Vagina (tissue), 2 donors: Measurements from ENCODE around the gene MDFIC. TPM values are rescaled to one million over a fixed set of nuclear protein-coding genes. Genes with fewer than 3 reads are reported as not detected.

Experiments
- DNase-seq, 2 donors: peaks; one replicate each; pipeline ENCODE4 v3.0.0-alpha.2; 2017; ENCODE audit errors: extremely low spot score in 2 of 2
- H3K27ac ChIP-seq: fragments of 200-600 bp; sonication (generic); one replicate; pipeline ENCODE4 v1.5.1; 2019
- H3K27me3 ChIP-seq: fragments of 200-600 bp; sonication (generic); one replicate; pipeline ENCODE4 v1.5.1; 2019
- H3K36me3 ChIP-seq, 2 donors: fragments of 200-600 bp; sonication (generic); one replicate each; pipeline ENCODE4 v1.5.1; 2017 to 2019
- H3K4me1 ChIP-seq: fragments of 200-600 bp; sonication (generic); one replicate; pipeline ENCODE4 v1.5.1; 2019
- H3K4me3 ChIP-seq, 2 donors: fragments of 200-600 bp; sonication (generic); 1 replicate in 1 of 2; 2 replicates in 1 of 2; pipeline ENCODE4 v1.5.1; 2016 to 2019
- H3K9me3 ChIP-seq: fragments of 200-600 bp; sonication (generic); one replicate; pipeline ENCODE4 v1.5.1; 2019
- CTCF ChIP-seq, 3 experiments: fragments of 450-650 bp in 2 of 3; fragments of 200-600 bp in 1 of 3; sonication (generic) in 1 of 3; IDR thresholded peaks; one replicate each; pipeline ENCODE4 v1.5.1; 2017 to 2019; ENCODE audit warnings: antibody characterized with exemption in 3 of 3, mild to moderate bottlenecking in 2 of 3, moderate library complexity in 2 of 3
- POLR2A ChIP-seq, 2 donors: fragments of 450-650 bp; IDR thresholded peaks; one replicate each; pipeline ENCODE4 v1.6.1; 2017; ENCODE audit warnings: antibody characterized with exemption in 2 of 2, mild to moderate bottlenecking in 2 of 2, moderate library complexity in 2 of 2
- POLR2AphosphoS5 ChIP-seq, 2 donors: sonication (generic); formaldehyde crosslinking; IDR thresholded peaks; one replicate each; pipeline ENCODE4 v1.9.0; 2017; ENCODE audit warnings: antibody characterized with exemption in 2 of 2, mild to moderate bottlenecking in 2 of 2, low read depth in 1 of 2; ENCODE audit not compliant: insufficient read depth in 1 of 2
- intact Hi-C: fragments of 100-400 bp; cut with DNase I; formaldehyde crosslinking; loops from one replicate; pipeline ENCODE4 v1.15.1; 2023
- total RNA-seq: library from RNA; depleted of rRNA; stranded (reverse); fragments of >200 nt; gene quantifications from one replicate; pipeline ENCODE4 v1.2.3, GENCODE V29; 2016

The MDFIC gene
- total RNA-seq, 1 donor from 2014 or later: 27.7 TPM

GRCh38 chr7:114944745-114945625 lies 23.1 kb downstream of the MDFIC start:
- H3K36me3 ChIP-seq: no peaks in the 10 kb centered on the region
- intact Hi-C loops: no loop called here
- TF ChIP-seq CTCF (IDR thresholded peaks at IDR 0.05) (no peak), POLR2A (IDR thresholded peaks at IDR 0.05) (no peak), POLR2AphosphoS5 (IDR thresholded peaks at IDR 0.05; ENCODE audit: insufficient read depth in 1 of 2, low read depth in 1 of 2) (peak in 1 of 2 donors; percentile 19)
- no peaks in the 10 kb centered on the region for H3K9me3 ChIP-seq
- peak overlapping the region; percentile 60 for H3K27ac ChIP-seq
- no peak for DNase-seq
- peaks cover 4% of the 10 kb centered on the region for H3K4me1 ChIP-seq
- H3K27me3 ChIP-seq: no peaks in the 10 kb centered on the region
- peak overlapping the region; percentile 31 to 33 for H3K4me3 ChIP-seq

GRCh38 chr7:114949231-114949630 lies 27.3 kb downstream of the MDFIC start:
- Histone ChIP-seq H3K4me1 (peaks cover 4% of the 10 kb centered on the region), H3K36me3 (no peaks in the 10 kb centered on the region), H3K27me3 (no peaks in the 10 kb centered on the region), H3K27ac (no peak overlapping the region), H3K9me3 (no peaks in the 10 kb centered on the region), H3K4me3 (no peak overlapping the region)
- TF ChIP-seq CTCF (IDR thresholded peaks at IDR 0.05) (no peak), POLR2A (IDR thresholded peaks at IDR 0.05) (no peak), POLR2AphosphoS5 (IDR thresholded peaks at IDR 0.05; ENCODE audit: insufficient read depth in 1 of 2, low read depth in 1 of 2) (no peak)
- no peak for DNase-seq
- intact Hi-C loops: no loop called here

- Histone ChIP-seq H3K4me1 (peaks cover 4% of the 10 kb centered on the region), H3K27me3 (no peaks in the 10 kb centered on the region), H3K27ac (no peak overlapping the region), H3K36me3 (no peaks in the 10 kb centered on the region), H3K9me3 (no peaks in the 10 kb centered on the region), H3K4me3 (no peak overlapping the region)
- no peak for TF ChIP-seq POLR2A (IDR thresholded peaks at IDR 0.05)
- no peak for TF ChIP-seq POLR2AphosphoS5 (IDR thresholded peaks at IDR 0.05; ENCODE audit: insufficient read depth in 1 of 2, low read depth in 1 of 2)
- no peak for TF ChIP-seq CTCF (IDR thresholded peaks at IDR 0.05)
- DNase-seq: no peak
- intact Hi-C loops: no loop called here
These were observed 30.4 kb downstream of the MDFIC start for GRCh38 chr7:114952296-114952695.

- TF ChIP-seq POLR2A (IDR thresholded peaks at IDR 0.05) (no peak), POLR2AphosphoS5 (IDR thresholded peaks at IDR 0.05; ENCODE audit: insufficient read depth in 1 of 2, low read depth in 1 of 2) (no peak), CTCF (IDR thresholded peaks at IDR 0.05) (no peak)
- Histone ChIP-seq H3K9me3 (no peaks in the 10 kb centered on the region), H3K27ac (no peak overlapping the region), H3K4me3 (no peak overlapping the region), H3K27me3 (no peaks in the 10 kb centered on the region), H3K4me1 (no peaks in the 10 kb centered on the region), H3K36me3 (no peaks in the 10 kb centered on the region)
- no peak for DNase-seq
- intact Hi-C loops: no loop called here
These were observed 31.8 kb downstream of the MDFIC start for GRCh38 chr7:114953724-114954123.

GRCh38 chr7:114956702-114957101 lies 34.8 kb downstream of the MDFIC start:
- Histone ChIP-seq H3K9me3 (no peaks in the 10 kb centered on the region), H3K4me1 (no peaks in the 10 kb centered on the region), H3K27me3 (no peaks in the 10 kb centered on the region), H3K27ac (no peak overlapping the region), H3K4me3 (no peak overlapping the region), H3K36me3 (no peaks in the 10 kb centered on the region)
- no peak for DNase-seq
- intact Hi-C loops: no loop called here
- TF ChIP-seq POLR2A (IDR thresholded peaks at IDR 0.05): no peak
